HCT116 (cell line): ENCODE data around the gene PKP3. TPM values are rescaled to one million over a fixed set of nuclear protein-coding genes. Genes with fewer than 3 reads are reported as not detected.
"Not testable (repeated sequence)": the region's sequence is repeated elsewhere in the genome, so short reads cannot be mapped to it uniquely, and the experiment has no call there.

ENCODE experiments used
- ATAC-seq: fragments of 200-7000 bp; cut with Tn5 transposase; 2 replicates; pipeline ENCODE4 v1.9.1; 2020; ENCODE audit warnings: mild to moderate bottlenecking, moderate library complexity
- BruUV-seq: library from RNA; stranded (reverse); fragments of 400-500 nt; replicated peaks from 2 replicates; lab custom pipeline; 2021; lab: Mats Ljungman, UMichigan
- CTCF ChIA-PET: fragments of 300-600 bp; sonication (Branson Sonifier 250); formaldehyde crosslinking; loops from one replicate; lab custom pipeline; 2021; ENCODE audit warnings: antibody characterized with exemption; lab: Charles Lee
- POLR2A ChIA-PET: fragments of 300-600, 350-600 bp; sonication (Branson Sonifier 250); formaldehyde crosslinking; loops from one replicate; lab custom pipeline; 2021; ENCODE audit warnings: antibody characterized with exemption; lab: Charles Lee
- RAD21 ChIA-PET, 2 experiments: fragments of 300-600 bp; sonication (Branson Sonifier 250); formaldehyde crosslinking; loops; one replicate each; lab custom pipeline; 2023; ENCODE audit warnings: low total read pairs in 2 of 2; ENCODE audit not compliant: uncharacterized antibody in 2 of 2, unreplicated experiment in 2 of 2, low non-redundant PET in 1 of 2; lab: Charles Lee
- DNase-seq: peaks from one replicate; pipeline ENCODE4 v3.0.0-alpha.2; 2010; ENCODE audit warnings: low read depth, low spot score
- H2AFZ ChIP-seq: fragments of 200-600 bp; shearing (Covaris generic), sonication (generic); 2 replicates; pipeline ENCODE4 v1.6.1; 2017; ENCODE audit warnings: low read depth, mixed run types, mixed read lengths, antibody characterized with exemption, low read length; ENCODE audit not compliant: poor library complexity, severe bottlenecking
- H3K27ac ChIP-seq: 2 replicates; pipeline ENCODE4 v1.5.1; 2012; ENCODE audit warnings: low read depth, low read length
- H3K27me3 ChIP-seq: fragments of 200-600 bp; sonication (generic); 2 replicates; pipeline ENCODE4 v1.6.1; 2016; ENCODE audit warnings: mixed run types, low read length, mixed read lengths; ENCODE audit not compliant: insufficient read depth
- H3K36me3 ChIP-seq, 2 experiments: fragments of 200-500 bp in 1 of 2; fragments of 200-600 bp in 1 of 2; sonication (Bioruptor generic) in 1 of 2; sonication (generic) in 1 of 2; 2 replicates each; pipeline versions ENCODE4 v1.5.1 to v1.6.1; 2014 to 2016; ENCODE audit warnings: low read length in 2 of 2, inconsistent platforms in 1 of 2, mixed read lengths in 1 of 2, mixed run types in 1 of 2; ENCODE audit not compliant: insufficient read depth in 2 of 2, control insufficient read depth in 1 of 2
- H3K4me1 ChIP-seq, 2 experiments: fragments of 200-600 bp in 1 of 2; sonication (generic) in 1 of 2; 2 replicates each; pipeline versions ENCODE4 v1.5.1 to v1.6.1; 2012 to 2017; ENCODE audit warnings: low read length in 2 of 2, inconsistent platforms in 1 of 2, mild to moderate bottlenecking in 1 of 2, mixed read lengths in 1 of 2, mixed run types in 1 of 2, moderate library complexity in 1 of 2; ENCODE audit not compliant: insufficient read depth in 2 of 2, control insufficient read depth in 1 of 2
- H3K4me2 ChIP-seq: fragments of 200-600 bp; sonication (generic); 2 replicates; pipeline ENCODE4 v1.6.1; 2017; ENCODE audit warnings: mixed run types, low read length, mixed read lengths
- H3K4me3 ChIP-seq, 2 experiments: fragments of 200-600 bp in 1 of 2; sonication (generic) in 1 of 2; replicated peaks in 1 of 2; 2 replicates each; pipeline ENCODE4 v1.5.1; 2011 to 2016; ENCODE audit warnings: low read length in 2 of 2, control low read depth in 1 of 2, low read depth in 1 of 2, mild to moderate bottlenecking in 1 of 2, mixed read lengths in 1 of 2, mixed run types in 1 of 2
- H3K79me2 ChIP-seq: fragments of 200-600 bp; sonication (generic); 2 replicates; pipeline ENCODE4 v1.6.1; 2017; ENCODE audit warnings: mild to moderate bottlenecking, mixed run types, low read length, moderate library complexity, mixed read lengths; ENCODE audit not compliant: insufficient read depth
- H3K9ac ChIP-seq: fragments of 200-600 bp; sonication (generic); 2 replicates; pipeline ENCODE4 v1.6.1; 2016; ENCODE audit warnings: low read length, mixed read lengths
- H3K9me2 ChIP-seq: fragments of 200-600 bp; sonication (generic), shearing (Covaris generic); 2 replicates; pipeline ENCODE4 v1.6.1; 2017; ENCODE audit warnings: mixed run types, mild to moderate bottlenecking, moderate library complexity; ENCODE audit not compliant: insufficient read depth
- H3K9me3 ChIP-seq, 2 experiments: fragments of 200-500 bp in 1 of 2; fragments of 200-600 bp in 1 of 2; sonication (Bioruptor generic) in 1 of 2; sonication (generic) in 1 of 2; 2 replicates each; pipeline ENCODE4 v1.6.1; 2014 to 2017; ENCODE audit warnings: low read length in 2 of 2, mixed read lengths in 2 of 2, inconsistent platforms in 1 of 2, low read depth in 1 of 2, mild to moderate bottlenecking in 1 of 2, mixed run types in 1 of 2, moderate library complexity in 1 of 2; ENCODE audit not compliant: control insufficient read depth in 1 of 2, insufficient read depth in 1 of 2
- H4K20me1 ChIP-seq: fragments of 200-600 bp; sonication (generic), shearing (Covaris generic); 2 replicates; pipeline ENCODE4 v1.6.1; 2017; ENCODE audit warnings: mixed run types, mild to moderate bottlenecking, moderate library complexity; ENCODE audit not compliant: insufficient read depth
- CBX3 ChIP-seq: IDR thresholded peaks from 2 replicates; pipeline ENCODE4 v1.6.1; 2012; ENCODE audit warnings: low read depth
- CEBPB ChIP-seq: IDR thresholded peaks from 2 replicates; pipeline ENCODE4 v1.6.1; 2012; ENCODE audit warnings: low read depth
- EGR1 ChIP-seq: IDR thresholded peaks from 2 replicates; pipeline ENCODE4 v1.6.1; 2012; ENCODE audit warnings: low read depth
- EZH2 ChIP-seq: fragments of 200-600 bp; sonication (generic); IDR thresholded peaks from 2 replicates; pipeline ENCODE4 v1.6.1; 2017; ENCODE audit warnings: antibody characterized with exemption, mixed run types
- EZH2phosphoT487 ChIP-seq: fragments of 200-600 bp; IDR thresholded peaks from 2 replicates; pipeline ENCODE4 v1.6.1; 2018; ENCODE audit warnings: antibody characterized with exemption, borderline replicate concordance
- FOSL1 ChIP-seq: IDR thresholded peaks from 2 replicates; pipeline ENCODE4 v1.6.1; 2012; ENCODE audit warnings: low read depth
- POLR2A ChIP-seq: IDR thresholded peaks from 2 replicates; pipeline ENCODE4 v1.7.0; 2011; ENCODE audit warnings: borderline replicate concordance; ENCODE audit not compliant: insufficient read depth, insufficient read length; ENCODE audit errors: extremely low read depth
- POLR2AphosphoS5 ChIP-seq: IDR thresholded peaks from 2 replicates; pipeline ENCODE4 v1.6.1; 2011; ENCODE audit warnings: mild to moderate bottlenecking, low read depth, low read length, moderate library complexity
- RAD21 ChIP-seq: IDR thresholded peaks from 2 replicates; pipeline ENCODE4 v1.6.1; 2012; ENCODE audit warnings: low read depth, mild to moderate bottlenecking
- SP1 ChIP-seq: IDR thresholded peaks from 2 replicates; pipeline ENCODE4 v1.6.1; 2012; ENCODE audit warnings: low read depth
- TCF7L2 ChIP-seq: IDR thresholded peaks from 2 replicates; pipeline ENCODE4 v1.7.0; 2011; ENCODE audit warnings: borderline replicate concordance, inconsistent platforms; ENCODE audit not compliant: insufficient read depth, insufficient read length; ENCODE audit errors: extremely low read depth
- ZFX ChIP-seq: fragments of 450-650 bp; IDR thresholded peaks from 2 replicates; pipeline ENCODE4 v1.6.1; 2017
- intact Hi-C: fragments of 100-400 bp; cut with micrococcal nuclease; formaldehyde crosslinking; loops from 2 replicates; pipeline ENCODE4 v1.10.0; 2022
- total RNA-seq: library from RNA; stranded (reverse); gene quantifications from one replicate; pipeline ENCODE4 v1.2.1, GENCODE V29; 2021; ENCODE audit not compliant: unreplicated experiment
- TF ChIP-seq, protein P1 (sequence below): IDR thresholded peaks from 2 replicates; pipeline ENCODE4 v1.6.1; 2011; ENCODE audit warnings: mild to moderate bottlenecking, low read length, moderate library complexity; ENCODE audit not compliant: insufficient replicate concordance; ENCODE audit errors: extremely low read depth

The PKP3 gene
- total RNA-seq, 1 experiment from 2014 or later, result 157 TPM

DNA sequence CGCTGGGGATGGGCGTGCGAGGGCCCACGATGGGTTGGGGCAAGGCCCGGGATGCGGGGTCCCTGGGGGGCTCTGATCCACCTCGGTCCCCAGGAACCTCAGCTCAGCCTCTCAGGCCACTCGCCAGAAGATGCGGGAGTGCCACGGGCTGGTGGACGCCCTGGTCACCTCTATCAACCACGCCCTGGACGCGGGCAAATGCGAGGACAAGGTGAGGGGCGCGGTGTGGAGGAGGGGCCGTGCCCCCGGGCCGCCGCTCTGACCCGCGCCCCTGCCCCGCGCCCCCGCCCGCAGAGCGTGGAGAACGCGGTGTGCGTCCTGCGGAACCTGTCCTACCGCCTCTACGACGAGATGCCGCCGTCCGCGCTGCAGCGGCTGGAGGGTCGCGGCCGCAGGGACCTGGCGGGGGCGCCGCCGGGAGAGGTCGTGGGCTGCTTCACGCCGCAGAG, 6.3 kb downstream of the PKP3 start:
- Histone ChIP-seq H4K20me1 (no peaks in the 10 kb centered on the region), H2AFZ (no peak overlapping the region), H3K9me2 (no peaks in the 10 kb centered on the region), H3K9ac (no peak overlapping the region), H3K27me3 (no peaks in the 10 kb centered on the region), H3K4me2 (no peak overlapping the region), H3K36me3 (peaks cover 9 to 50% of the 10 kb centered on the region in 2 experiments; a peak in 3 of 4 replicates), H3K9me3 (no peaks in the 10 kb centered on the region), H3K27ac (no peak overlapping the region), H3K4me3 (no peak overlapping the region), H3K4me1 (peaks cover 8 to 15% of the 10 kb centered on the region in 2 experiments; a peak in 3 of 4 replicates), H3K79me2 (peaks cover 23% of the 10 kb centered on the region)
- no peak for TF ChIP-seq TCF7L2
- TF ChIP-seq EGR1, result no peak
- no peak for TF ChIP-seq CBX3
- no peak for TF ChIP-seq POLR2AphosphoS5
- TF ChIP-seq ZFX, result no peak
- no peak for TF ChIP-seq FOSL1
- no peak for TF ChIP-seq POLR2A
- TF ChIP-seq SP1, result no peak
- no peak for TF ChIP-seq RAD21
- no peak for TF ChIP-seq CEBPB
- no peak for TF ChIP-seq EZH2phosphoT487
- TF ChIP-seq EZH2, result no peak
- TF ChIP-seq, protein P1, sequence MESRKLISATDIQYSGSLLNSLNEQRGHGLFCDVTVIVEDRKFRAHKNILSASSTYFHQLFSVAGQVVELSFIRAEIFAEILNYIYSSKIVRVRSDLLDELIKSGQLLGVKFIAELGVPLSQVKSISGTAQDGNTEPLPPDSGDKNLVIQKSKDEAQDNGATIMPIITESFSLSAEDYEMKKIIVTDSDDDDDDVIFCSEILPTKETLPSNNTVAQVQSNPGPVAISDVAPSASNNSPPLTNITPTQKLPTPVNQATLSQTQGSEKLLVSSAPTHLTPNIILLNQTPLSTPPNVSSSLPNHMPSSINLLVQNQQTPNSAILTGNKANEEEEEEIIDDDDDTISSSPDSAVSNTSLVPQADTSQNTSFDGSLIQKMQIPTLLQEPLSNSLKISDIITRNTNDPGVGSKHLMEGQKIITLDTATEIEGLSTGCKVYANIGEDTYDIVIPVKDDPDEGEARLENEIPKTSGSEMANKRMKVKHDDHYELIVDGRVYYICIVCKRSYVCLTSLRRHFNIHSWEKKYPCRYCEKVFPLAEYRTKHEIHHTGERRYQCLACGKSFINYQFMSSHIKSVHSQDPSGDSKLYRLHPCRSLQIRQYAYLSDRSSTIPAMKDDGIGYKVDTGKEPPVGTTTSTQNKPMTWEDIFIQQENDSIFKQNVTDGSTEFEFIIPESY, result no peak
- DNase-seq (no peak), ATAC-seq (no peak)
- intact Hi-C loops, result no loop called here
- BruUV-seq, result no TSS peak
- POLR2A ChIA-PET, result no interaction called here
- CTCF ChIA-PET, result no interaction called here
- RAD21 ChIA-PET, result no interaction called here

DNA sequence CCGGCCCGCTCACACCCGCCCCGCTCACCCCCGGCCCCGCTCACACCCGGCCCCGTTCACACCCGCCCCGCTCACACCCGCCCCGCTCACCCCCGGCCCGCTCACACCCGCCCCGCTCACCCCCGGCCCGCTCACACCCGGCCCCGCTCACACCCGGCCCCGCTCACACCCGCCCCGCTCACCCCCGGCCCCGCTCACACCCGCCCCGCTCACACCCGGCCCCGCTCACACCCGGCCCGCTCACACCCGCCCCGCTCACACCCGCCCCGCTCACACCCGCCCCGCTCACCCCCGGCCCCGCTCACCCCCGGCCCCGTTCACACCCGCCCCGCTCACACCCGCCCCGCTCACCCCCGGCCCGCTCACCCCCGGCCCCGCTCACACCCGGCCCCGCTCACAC, 7.2 kb downstream of the PKP3 start:
- H2AFZ ChIP-seq, H3K4me3 ChIP-seq, H4K20me1 ChIP-seq, H3K9me2 ChIP-seq, H3K9ac ChIP-seq, BruUV-seq, H3K9me3 ChIP-seq, DNase-seq, CTCF ChIA-PET, POLR2A ChIA-PET, RAD21 ChIA-PET, intact Hi-C loops, H3K27ac ChIP-seq, H3K27me3 ChIP-seq, ATAC-seq, H3K4me2 ChIP-seq: not testable (repeated sequence)
- H3K36me3 ChIP-seq, result peaks cover 9 to 46% of the 10 kb centered on the region in 2 experiments; a peak in 3 of 4 replicates
- peaks cover 14% of the 10 kb centered on the region for H3K79me2 ChIP-seq
- H3K4me1 ChIP-seq, result peaks cover 5 to 14% of the 10 kb centered on the region in 2 experiments; a peak in 3 of 4 replicates
